ENCODE results near the gene KCNMB1.

The KCNMB1 gene

DNA sequence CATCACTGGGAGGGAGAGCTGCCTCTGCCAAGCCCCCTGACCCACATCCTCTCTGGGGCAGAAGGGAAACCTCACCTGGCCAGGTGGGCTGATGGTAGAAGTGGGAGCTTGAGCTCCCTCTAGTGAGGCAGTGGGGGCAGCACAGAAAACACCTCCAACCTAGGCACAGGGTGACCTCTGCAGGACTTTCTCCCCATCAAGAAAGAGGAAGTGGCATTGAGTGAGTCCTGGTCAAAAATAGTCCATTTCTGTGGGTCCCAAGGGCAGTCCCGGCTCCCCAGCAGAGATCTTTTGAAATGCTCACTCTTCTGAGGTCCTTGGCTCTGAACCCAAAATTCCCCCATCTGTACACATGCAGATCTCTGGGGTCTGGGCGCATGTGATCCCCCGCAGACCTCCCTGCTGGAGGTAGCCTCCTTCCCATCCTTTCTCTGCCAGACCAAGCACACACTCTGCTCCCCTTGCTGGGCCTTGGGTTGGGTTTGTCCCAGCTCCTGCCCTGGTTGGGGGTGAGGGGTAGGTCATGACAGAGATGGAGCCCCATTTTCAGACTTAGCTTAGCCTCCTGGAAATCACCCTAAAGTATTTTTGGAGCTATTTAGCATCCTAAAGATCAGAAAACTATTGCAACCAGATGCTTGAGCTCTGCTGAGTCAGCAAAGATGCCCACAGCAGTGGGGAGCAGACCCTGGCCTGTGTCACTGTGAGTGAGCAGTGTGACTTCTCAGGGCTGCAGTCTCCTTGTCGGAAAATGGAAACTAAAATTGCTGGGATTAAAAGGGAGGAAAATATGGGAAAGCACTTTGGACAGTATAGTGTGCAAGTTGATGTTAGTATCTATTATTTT is 50.0 kb downstream of the KCNMB1 start:
- no peak for DNase-seq

DNA sequence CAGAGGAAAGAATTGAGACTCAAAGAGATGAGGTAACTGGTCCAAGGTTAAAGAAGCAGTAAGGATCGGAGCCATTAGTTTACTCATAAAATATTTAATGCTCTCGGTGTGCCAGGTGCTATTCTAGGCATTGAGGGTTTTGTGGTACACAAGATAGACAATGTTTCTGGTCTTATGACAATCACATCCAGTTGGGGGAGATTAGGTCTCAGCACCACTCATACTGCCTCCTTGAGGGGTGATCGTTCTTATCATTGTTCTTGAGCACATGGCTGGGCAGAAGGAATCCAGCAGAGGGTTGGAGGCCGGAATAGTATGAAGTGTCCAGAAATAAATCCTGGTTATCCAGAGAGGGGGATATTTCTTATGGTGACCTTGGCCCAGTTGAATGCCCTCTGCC is 50.9 kb downstream of the KCNMB1 start:
- no peak for DNase-seq

DNA sequence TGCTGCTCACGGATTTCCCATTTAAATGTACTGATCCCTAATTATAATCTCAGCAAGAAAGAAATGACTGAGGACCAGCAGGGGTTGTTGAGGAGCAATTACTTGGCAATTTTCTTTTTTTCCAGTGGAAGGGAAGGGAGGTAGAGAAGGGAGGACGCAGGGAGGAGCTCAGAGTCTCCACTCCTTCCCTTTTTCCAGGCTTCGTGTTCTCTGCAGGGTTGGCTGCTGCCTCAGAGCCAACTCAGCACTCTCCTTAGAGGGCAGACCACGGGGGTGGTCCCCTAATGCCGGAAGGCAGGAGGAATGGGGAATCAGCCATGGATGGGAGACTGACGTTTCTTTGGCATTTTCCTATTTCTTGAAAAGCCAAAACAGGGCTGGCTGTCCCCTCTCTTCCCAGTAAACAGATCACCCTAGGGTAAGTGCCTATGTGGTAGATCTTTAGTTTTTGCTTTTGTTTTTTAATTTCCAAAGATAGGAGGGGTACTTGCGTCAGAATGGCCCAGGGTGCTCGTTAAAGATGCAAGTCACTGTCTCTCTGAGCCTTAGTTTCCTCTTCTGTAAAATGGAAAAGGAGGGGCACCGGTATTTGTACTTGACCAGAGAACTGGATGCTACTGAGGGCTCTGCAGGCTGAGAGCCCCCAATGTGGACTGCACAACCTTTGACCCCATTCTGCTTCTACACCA is 52.0 kb downstream of the KCNMB1 start:
- no peak for DNase-seq

DNA sequence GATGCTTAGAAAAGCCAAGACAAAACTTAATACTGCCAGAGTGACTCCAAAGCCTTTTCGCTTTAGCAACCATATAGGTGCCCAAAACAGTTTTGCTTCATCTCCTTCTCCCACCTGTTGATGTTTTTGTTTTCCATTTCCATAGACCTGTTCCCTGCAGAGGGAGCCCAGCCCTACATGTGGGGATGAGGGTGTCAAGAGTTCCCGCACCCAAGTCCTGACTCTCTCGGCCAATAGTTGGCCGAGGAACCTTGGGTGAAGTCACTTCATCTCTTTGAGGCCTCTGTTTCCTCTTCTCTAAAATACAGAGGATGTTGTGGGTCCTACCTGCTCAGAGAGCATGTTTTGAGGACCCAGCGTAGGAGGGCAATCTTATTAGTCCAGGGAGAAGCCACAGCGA is 53.1 kb downstream of the KCNMB1 start:
- no peak for DNase-seq

DNA sequence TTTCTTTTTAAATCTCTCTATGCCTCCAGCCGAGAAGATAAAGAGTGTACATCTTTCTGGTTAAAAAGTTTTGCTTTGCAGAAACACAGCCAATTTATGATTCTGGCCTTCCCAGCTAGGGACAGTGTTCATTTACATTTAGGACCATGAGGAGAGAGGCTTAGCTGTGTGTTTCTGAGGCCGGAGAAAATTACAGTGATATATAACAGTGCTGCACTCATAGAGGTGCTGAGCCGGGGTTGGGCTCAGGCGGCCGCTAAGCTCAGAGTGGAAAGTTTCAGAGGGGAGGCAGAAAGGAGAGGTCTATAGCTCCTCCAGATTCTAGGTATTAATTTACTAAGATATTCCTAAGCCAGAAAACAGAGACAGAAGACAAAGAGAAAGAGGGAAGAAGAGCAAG is 54.5 kb downstream of the KCNMB1 start:
- no peak for DNase-seq

DNA sequence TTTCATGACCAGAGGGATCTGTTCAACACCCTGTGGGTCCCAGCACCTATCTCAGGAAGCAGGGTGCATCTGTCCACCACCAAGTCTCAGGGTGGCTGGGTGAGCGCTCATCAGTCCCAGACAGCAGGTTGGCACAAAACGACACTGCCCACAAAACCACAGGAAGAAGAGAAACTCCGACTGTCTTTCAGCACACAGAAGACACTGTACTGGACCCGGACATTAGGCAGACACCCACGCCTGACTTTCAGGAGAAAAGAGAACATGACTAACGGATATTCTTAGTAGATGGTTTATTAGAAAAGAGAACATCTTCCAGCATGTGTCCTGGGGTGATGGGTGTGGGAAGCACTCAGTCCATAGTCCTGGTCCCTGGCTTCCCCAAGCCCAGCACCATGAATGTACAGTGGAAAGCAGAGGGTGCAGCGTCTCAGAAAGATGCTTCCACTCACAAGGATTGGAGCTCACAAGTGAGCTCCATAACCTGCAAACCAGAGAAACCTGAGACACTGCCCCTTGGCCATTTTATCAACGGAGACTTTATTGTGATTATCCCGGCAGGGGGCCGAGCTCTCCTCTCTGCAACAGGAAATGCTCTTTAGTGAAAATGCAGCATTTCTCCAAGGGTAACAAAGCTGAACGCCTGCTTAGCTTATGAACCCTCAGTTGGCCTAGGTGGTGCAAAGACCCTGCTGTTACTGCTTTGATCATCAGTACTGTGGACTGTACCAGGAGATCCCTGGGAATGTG is 55.8 kb downstream of the KCNMB1 start:
- DNase-seq = no peak

DNA sequence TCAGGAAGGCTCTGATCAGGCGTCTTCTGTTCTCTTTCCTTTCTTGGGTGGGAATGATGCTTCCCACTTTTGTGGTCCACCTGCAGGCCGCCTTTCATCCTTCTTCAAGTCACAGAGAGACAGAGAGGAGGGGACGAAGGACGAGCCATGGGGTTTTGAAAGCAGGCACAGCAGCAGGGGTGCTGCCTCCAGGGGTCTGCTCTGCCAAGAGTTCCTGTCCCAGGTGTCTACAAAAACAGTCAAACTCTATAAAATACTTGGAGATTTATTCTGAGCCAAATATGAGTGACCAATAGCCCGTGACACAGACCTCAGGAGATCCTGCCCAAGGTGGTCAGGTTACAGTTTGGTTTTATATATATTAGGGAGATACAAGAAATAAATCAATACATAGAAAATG is 57.1 kb downstream of the KCNMB1 start:
- DNase-seq = no peak

DNA sequence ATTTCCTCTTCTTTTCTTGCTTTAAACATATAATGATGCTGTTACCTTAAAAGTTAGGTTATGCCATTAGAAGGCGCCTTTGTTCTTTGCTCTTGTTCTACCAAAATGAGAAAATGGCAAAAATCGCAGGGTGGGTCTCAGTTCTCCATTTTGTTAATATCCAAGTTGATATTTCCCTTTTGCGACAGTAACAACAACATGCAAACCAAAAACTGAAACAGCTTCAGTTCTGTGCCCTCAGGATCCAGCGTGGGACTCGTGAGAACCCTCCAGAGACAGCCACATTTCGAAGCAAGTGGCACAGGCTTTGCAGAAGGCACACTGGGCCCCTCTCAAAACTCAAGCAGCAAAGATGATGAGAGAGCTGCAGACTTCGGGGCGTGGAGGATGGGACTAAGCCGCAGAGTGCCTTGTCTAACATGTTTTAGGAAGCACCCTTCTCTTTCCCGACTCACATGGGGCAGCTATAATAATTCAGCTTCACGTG is 58.6 kb downstream of the KCNMB1 start:
- no peak for DNase-seq

DNA sequence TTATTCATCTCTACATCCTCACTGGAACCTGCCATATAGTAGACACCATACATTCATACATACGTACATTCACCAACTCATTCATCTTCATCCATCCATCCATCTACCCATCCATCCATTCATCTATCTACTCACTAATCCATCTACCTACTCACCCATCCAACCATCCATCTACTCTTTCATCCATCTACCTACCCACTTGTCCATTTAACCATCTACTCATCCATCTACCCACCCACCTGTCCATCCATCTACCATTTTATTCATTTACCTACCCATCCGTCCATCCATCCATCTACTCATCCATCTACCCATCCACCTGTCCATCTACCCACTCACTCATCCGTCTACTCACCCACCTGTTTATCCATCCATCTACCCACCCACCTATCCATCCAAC is 59.6 kb downstream of the KCNMB1 start:
- DNase-seq = no peak

DNA sequence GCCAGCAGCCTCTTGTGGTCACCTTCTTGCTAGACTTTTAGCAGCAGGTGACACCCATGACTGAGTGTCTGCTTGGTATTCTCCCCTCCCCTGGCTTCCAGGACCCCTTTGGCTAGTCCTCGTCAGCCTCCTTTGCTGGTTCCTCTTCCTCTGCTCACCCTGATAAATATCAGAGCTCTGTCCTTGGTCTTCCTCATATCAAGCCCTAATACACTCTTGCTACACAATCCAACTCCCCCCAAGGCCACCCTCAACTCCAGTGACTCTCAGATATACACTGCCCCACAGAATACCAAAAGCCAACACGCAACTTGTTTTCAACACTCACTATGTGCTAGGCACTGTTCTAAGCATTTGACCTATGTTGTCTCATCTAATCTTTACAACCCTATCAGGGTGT is 61.3 kb downstream of the KCNMB1 start:
- DNase-seq = no peak

DNA sequence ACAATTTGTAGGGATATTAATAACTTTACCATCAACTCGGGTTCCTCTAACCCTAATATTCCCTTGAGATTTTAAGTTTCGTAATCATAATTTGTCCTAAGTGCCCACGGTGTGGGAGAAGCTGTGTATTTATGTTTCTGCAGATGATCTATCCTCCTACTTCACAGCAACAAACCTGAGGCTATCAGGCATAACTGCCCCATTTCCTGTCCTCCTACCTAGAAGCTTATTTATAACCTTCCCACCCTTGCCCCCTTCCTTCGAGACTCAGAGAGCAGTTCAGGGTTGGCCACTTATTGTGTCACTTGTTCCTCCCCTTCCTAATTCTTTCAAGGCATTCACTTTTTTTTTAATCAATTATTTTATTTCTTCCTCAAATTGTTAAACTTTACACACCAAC is 62.0 kb downstream of the KCNMB1 start:
- no peak for DNase-seq
